ENCODE measurements around the gene TMEM115.

GRCh38 chr3:50345008-50345407 lies 14.3 kb downstream of the TMEM115 start:
- no peak for TF ChIP-seq CTCF (IDR thresholded peaks at IDR 0.05)
- no peak for TF ChIP-seq POLR2AphosphoS5 (IDR thresholded peaks at IDR 0.05; ENCODE audit: insufficient read depth in 1 of 2, low read depth in 1 of 2)
